K562 (cell line): ENCODE results near the gene TGFBR1. TPM values are rescaled to one million over a fixed set of nuclear protein-coding genes. Genes with fewer than 3 reads are reported as not detected.
A peak's percentile ranks its signal among the peaks of the same experiment; 100 is the strongest.

Source experiments
- ATAC-seq: fragments of 200-7000 bp; cut with Tn5 transposase; 3 replicates; pipeline ENCODE4 v1.9.1; 2020; ENCODE audit warnings: moderate library complexity
- BruUV-seq: library from RNA; stranded (reverse); fragments of 400-500 nt; replicated peaks from 2 replicates; lab custom pipeline; 2021; lab: Mats Ljungman, UMichigan
- CTCF ChIA-PET: fragments of 300-600 bp; formaldehyde crosslinking; extraction: SDS; loops from one replicate; lab custom pipeline; 2021; ENCODE audit warnings: low intra/inter-chr PET ratio; lab: Yijun Ruan, JAX
- POLR2A ChIA-PET: fragments of 300-600, 350-650 bp; sonication (Branson Sonifier 250); formaldehyde crosslinking; extraction: SDS; loops from one replicate; lab custom pipeline; 2021; ENCODE audit warnings: antibody characterized with exemption, inconsistent platforms; lab: Yijun Ruan, JAX
- DNase-seq, 4 experiments: peaks; one replicate each; pipeline versions ENCODE4 v3.0.0 to v3.0.0-alpha.2; 2011 to 2018; ENCODE audit warnings: low spot score in 3 of 4, mixed read lengths in 3 of 4; ENCODE audit errors: extremely low read depth in 1 of 4
- FAIRE-seq: peaks from 2 replicates; lab custom pipeline; 2011; peaks lifted over from hg19 to GRCh38; lab: Jason Lieb, UNC
- H2AFZ ChIP-seq: 2 replicates; pipeline ENCODE4 v1.6.0; 2011; ENCODE audit warnings: low read depth, low read length, control low read depth, inconsistent platforms
- H3K27ac ChIP-seq: fragments of 200-600 bp; 3 replicates; pipeline ENCODE4 v1.8.0; 2011; ENCODE audit warnings: low read depth, mild to moderate bottlenecking, control low read depth, inconsistent platforms, low read length, moderate library complexity, mixed read lengths; ENCODE audit errors: extremely low read depth
- H3K27me3 ChIP-seq, 2 experiments: fragments of 300-600 bp in 1 of 2; 2 replicates in 1 of 2; 3 replicates in 1 of 2; pipeline versions ENCODE4 v1.6.0 to v1.8.0; 2011; ENCODE audit warnings: inconsistent platforms in 2 of 2, low read length in 2 of 2, mild to moderate bottlenecking in 1 of 2, mixed read lengths in 1 of 2, moderate library complexity in 1 of 2; ENCODE audit not compliant: control insufficient read depth in 2 of 2, insufficient read depth in 2 of 2
- H3K36me3 ChIP-seq: fragments of 300-600 bp; 3 replicates; pipeline ENCODE4 v1.8.0; 2011; ENCODE audit warnings: mild to moderate bottlenecking, low read length, inconsistent platforms; ENCODE audit not compliant: control insufficient read depth, insufficient read depth
- H3K4me1 ChIP-seq, 2 experiments: fragments of 200-600 bp in 1 of 2; replicated peaks in 1 of 2; 2 replicates in 1 of 2; 3 replicates in 1 of 2; pipeline versions ENCODE4 v1.5.1 to v1.8.0; 2011; ENCODE audit warnings: inconsistent platforms in 2 of 2, low read length in 2 of 2, mild to moderate bottlenecking in 1 of 2, mixed read lengths in 1 of 2, moderate library complexity in 1 of 2; ENCODE audit not compliant: control insufficient read depth in 2 of 2, insufficient read depth in 2 of 2
- H3K4me2 ChIP-seq: 2 replicates; pipeline ENCODE4 v1.6.1; 2011; ENCODE audit warnings: low read length, control low read depth, inconsistent platforms, mixed read lengths; ENCODE audit not compliant: insufficient read depth
- H3K4me3 ChIP-seq: fragments of 200-600 bp; sonication (generic), shearing (Covaris generic); 2 replicates; pipeline ENCODE4 v1.5.1; 2016; ENCODE audit warnings: control low read depth, inconsistent platforms
- H3K79me2 ChIP-seq: fragments of 200-600 bp; 3 replicates; pipeline ENCODE4 v1.8.0; 2011; ENCODE audit warnings: low read length, inconsistent platforms; ENCODE audit not compliant: control insufficient read depth, insufficient read depth
- H3K9ac ChIP-seq, 2 experiments: 2 replicates each; pipeline versions ENCODE4 v1.6.0 to v1.6.1; 2011; ENCODE audit warnings: low read depth in 2 of 2, low read length in 2 of 2, control low read depth in 1 of 2, inconsistent platforms in 1 of 2, mild to moderate bottlenecking in 1 of 2, mixed read lengths in 1 of 2; ENCODE audit not compliant: insufficient read depth in 1 of 2
- H3K9me1 ChIP-seq: one replicate; pipeline ENCODE4 v1.6.0; 2011; ENCODE audit warnings: inconsistent platforms, mild to moderate bottlenecking, low read length, moderate library complexity; ENCODE audit not compliant: control insufficient read depth, insufficient read depth
- H3K9me3 ChIP-seq: replicated peaks from 2 replicates; pipeline ENCODE4 v1.5.1; 2011; ENCODE audit warnings: low read depth, low read length, inconsistent platforms; ENCODE audit not compliant: control insufficient read depth, insufficient read depth
- H4K20me1 ChIP-seq: replicated peaks from 2 replicates; pipeline ENCODE4 v1.6.1; 2011; ENCODE audit warnings: low read length, inconsistent platforms, mixed read lengths; ENCODE audit not compliant: control insufficient read depth, insufficient read depth
- ATF3 ChIP-seq, 2 experiments: fragments of 450-650 bp in 1 of 2; sonication (generic) in 1 of 2; formaldehyde crosslinking in 1 of 2; IDR thresholded peaks in 1 of 2; conservative IDR thresholded peaks in 1 of 2; 2 replicates each; pipeline versions ENCODE4 v1.6.1 to v1.8.1; 2016 to 2023; ENCODE audit warnings: mild to moderate bottlenecking in 2 of 2, moderate library complexity in 2 of 2, inconsistent platforms in 1 of 2, missing genetic modification reagents in 1 of 2
- CEBPB ChIP-seq: fragments of 450-650 bp; IDR thresholded peaks from 2 replicates; pipeline ENCODE4 v1.6.1; 2016; ENCODE audit warnings: missing genetic modification characterization, missing compliant biosample characterization
- CEBPG ChIP-seq, 3 experiments: fragments of 200-800 bp in 1 of 3; sonication (Bioruptor generic) in 1 of 3; sonication (generic) in 1 of 3; formaldehyde crosslinking in 1 of 3; IDR thresholded peaks in 2 of 3; conservative IDR thresholded peaks in 1 of 3; 2 replicates each; pipeline versions ENCODE4 v1.6.1 to v1.8.0; 2016 to 2022; ENCODE audit warnings: missing compliant biosample characterization in 2 of 3, missing genetic modification characterization in 2 of 3, mild to moderate bottlenecking in 1 of 3, missing genetic modification reagents in 1 of 3
- ZBTB8A ChIP-seq: fragments of 450-650 bp; IDR thresholded peaks from 2 replicates; pipeline ENCODE4 v1.6.1; 2018; ENCODE audit warnings: mild to moderate bottlenecking, moderate library complexity; ENCODE audit not compliant: partially characterized antibody
- ZNF583 ChIP-seq: fragments of 250-450 bp; sonication (Bioruptor Pico); IDR thresholded peaks from 2 replicates; pipeline ENCODE4 v1.4.0; 2020
- ZSCAN32 ChIP-seq: fragments of 450-650 bp; formaldehyde crosslinking; IDR thresholded peaks from 2 replicates; pipeline ENCODE4 v1.4.0; 2020; ENCODE audit warnings: mild to moderate bottlenecking, moderate library complexity
- WGBS: fragments of 100-300 bp; shearing (Covaris generic); methylation state at CpG from one replicate; pipeline ENCODE4 v1.1.6; 2016; ENCODE audit warnings: low coverage, mixed read lengths; ENCODE audit not compliant: insufficient coverage; ENCODE audit errors: missing lambda C conversion rate; 5-methylcytosine and 5-hydroxymethylcytosine counted together
- in situ Hi-C: fragments of 300-500 bp; cut with MboI; formaldehyde crosslinking; loops from 4 replicates; pipeline ENCODE4 v1.15.0; 2018; ENCODE audit warnings: inconsistent platforms, mixed read lengths
- intact Hi-C: fragments of 100-400 bp; cut with micrococcal nuclease; formaldehyde crosslinking; loops from 2 replicates; pipeline ENCODE4 v1.14.2; 2022
- polyA plus RNA-seq, 8 experiments: library from polyadenylated mRNA; depleted of rRNA in 4 of 8; stranded (reverse) in 5 of 8; unstranded in 3 of 8; fragments of >200 nt; fragmentation: Nextera tagmentation in 2 of 8; fragmentation: Illumina TruSeq in 1 of 8; extraction: Ambion mirVana in 2 of 8; extraction: Trizol in 1 of 8; gene quantifications; 2 replicates each; pipeline versions ENCODE4 v1.2.1 to v1.2.3, GENCODE V29; 2011 to 2014; ENCODE audit warnings: inconsistent platforms in 1 of 8, missing spikeins in 1 of 8
- total RNA-seq, 7 experiments: library from RNA; depleted of rRNA in 6 of 7; stranded (reverse); fragments of >200 nt in 6 of 7; fragmentation: Illumina TruSeq in 2 of 7; extraction: Trizol in 2 of 7; gene quantifications; 2 replicates each; pipeline versions ENCODE4 v1.2.1 to v1.2.3, GENCODE V29; 2011 to 2021; ENCODE audit warnings: low replicate concordance in 1 of 7

Gene TGFBR1
- total and polyA plus RNA-seq, 9 of the 15 experiments (the other 6 are each of a cell fraction or from before 2014, with no cell fraction given), result 15.5 to 62.4 (median 42.7) TPM

- TF ChIP-seq ZSCAN32 (CRISPR knock-in tag) (no peak), ZNF583 (no peak)
Measured at GRCh38 chr9:99138424-99139284, 33.7 kb downstream of the TGFBR1 start (continued).

- WGBS, result 78% methylated on average over 5 of the region's 5 CpGs
- POLR2A ChIA-PET, result interaction anchor here (0.6 to 1.3 kb wide), 3 partner anchors 12 to 272 kb away, joined by 3 to 4 read pairs (median 3); no protein-coding TSS in a partner anchor
Measured at GRCh38 chr9:99139868-99140267, 35.0 kb downstream of the TGFBR1 start.

More at GRCh38 chr9:99139868-99140267, 35.0 kb downstream of the TGFBR1 start:
- Histone ChIP-seq H3K36me3 (peaks cover 83% of the 10 kb centered on the region), H3K9ac (no peak overlapping the region), H3K9me1 (no peaks in the 10 kb centered on the region), H3K79me2 (peaks cover 7% of the 10 kb centered on the region), H3K4me3 (no peak overlapping the region), H3K27me3 (no peaks in the 10 kb centered on the region), H3K9me3 (no peaks in the 10 kb centered on the region), H3K27ac (no peak overlapping the region), H2AFZ (no peak overlapping the region), H3K4me1 (peaks cover 0 to 15% of the 10 kb centered on the region in 2 experiments; a peak in 3 of 5 replicates), H3K4me2 (no peak overlapping the region), H4K20me1 (no peaks in the 10 kb centered on the region)
- ATAC-seq, result no peak
- no peak for FAIRE-seq
- in situ Hi-C loops (loop anchor here (5.0 to 10.0 kb wide), 2 partner anchors 125 to 288 kb away; no protein-coding TSS in a partner anchor), intact Hi-C loops (loop anchor here (1.0 to 5.0 kb wide), 4 partner anchors 123 to 293 kb away; no protein-coding TSS in a partner anchor)
- TF ChIP-seq ZBTB8A (no peak), CEBPB (peak; percentile 64), CEBPG (CRISPR knock-in tag; IDR thresholded peaks at IDR 0.05) (peak; percentile 37; the same call in 1 of the 2 replicates), CEBPG (tag; conservative IDR thresholded peaks at IDR 0.05 in 1 of 2, IDR thresholded peaks at IDR 0.05 in 1 of 2) (peak; percentile 73 to 82), ATF3 (IDR thresholded peaks at IDR 0.05) (peak; percentile 67), ATF3 (CRISPR knock-in tag; conservative IDR thresholded peaks at IDR 0.05) (no peak)
- BruUV-seq, result no TSS peak
- CTCF ChIA-PET, result interaction anchor here (1.4 to 4.9 kb wide), 4 partner anchors 139 to 292 kb away, joined by 5 to 61 read pairs (median 6); no protein-coding TSS in a partner anchor
- DNase-seq, result no peak
